Bronchial epithelial cell (primary cell): ENCODE data around the gene ZNF516. TPM values are rescaled to one million over a fixed set of nuclear protein-coding genes. Genes with fewer than 3 reads are reported as not detected.

ENCODE experiments used
- DNase-seq: peaks from one replicate; pipeline ENCODE4 v3.0.0-alpha.2; 2010; ENCODE audit warnings: low read depth
- FAIRE-seq: peaks from 2 replicates; lab custom pipeline; 2011; peaks lifted over from hg19 to GRCh38; lab: Jason Lieb, UNC
- H3K27me3 ChIP-seq: 2 replicates; pipeline ENCODE4 v1.5.1; 2011; ENCODE audit warnings: low read length; ENCODE audit not compliant: control insufficient read depth, insufficient read depth
- H3K36me3 ChIP-seq: 2 replicates; pipeline ENCODE4 v1.5.1; 2011; ENCODE audit warnings: low read length; ENCODE audit not compliant: control insufficient read depth, insufficient read depth
- H3K4me3 ChIP-seq: 2 replicates; pipeline ENCODE4 v1.5.1; 2011; ENCODE audit warnings: mild to moderate bottlenecking, low read depth, low read length, control low read depth
- CTCF ChIP-seq: IDR thresholded peaks from 2 replicates; pipeline ENCODE4 v1.5.1; 2011; ENCODE audit warnings: mild to moderate bottlenecking, moderate library complexity, low read length, control low read depth, inconsistent platforms; ENCODE audit not compliant: insufficient read depth, severe bottlenecking
- total RNA-seq: library from RNA; depleted of rRNA; stranded (reverse); fragments of >200 nt; gene quantifications from 2 replicates; pipeline ENCODE4 v1.2.1, GENCODE V29; 2014

The ZNF516 gene
- total RNA-seq, 1 donor from 2014 or later: 16.6 TPM

GRCh38 chr18:76338088-76338487 lies 157.0 kb downstream of the ZNF516 start:
- FAIRE-seq (no peak), DNase-seq (no peak)
- H3K4me3 ChIP-seq: no peak overlapping the region
- TF ChIP-seq CTCF: no peak
- no peaks in the 10 kb centered on the region for H3K27me3 ChIP-seq
- H3K36me3 ChIP-seq: no peaks in the 10 kb centered on the region

- TF ChIP-seq CTCF: no peak
- H3K4me3 ChIP-seq: no peak overlapping the region
- H3K27me3 ChIP-seq: no peaks in the 10 kb centered on the region
- FAIRE-seq: no peak
- DNase-seq: no peak
- H3K36me3 ChIP-seq: no peaks in the 10 kb centered on the region
Measured at GRCh38 chr18:76335859-76336640, 159.0 kb downstream of the ZNF516 start.

- no peak for TF ChIP-seq CTCF
Measured at GRCh38 chr18:76328140-76328539, 166.9 kb downstream of the ZNF516 start.

GRCh38 chr18:76323891-76324290 lies 171.2 kb downstream of the ZNF516 start:
- FAIRE-seq: no peak
- Histone ChIP-seq H3K36me3 (no peaks in the 10 kb centered on the region), H3K4me3 (no peak overlapping the region), H3K27me3 (no peaks in the 10 kb centered on the region)
- DNase-seq: peak; percentile 19
- no peak for TF ChIP-seq CTCF

More at GRCh38 chr18:76328140-76328539, 166.9 kb downstream of the ZNF516 start:
- FAIRE-seq (no peak), DNase-seq (no peak)
- no peak overlapping the region for H3K4me3 ChIP-seq
- no peaks in the 10 kb centered on the region for H3K36me3 ChIP-seq
- no peaks in the 10 kb centered on the region for H3K27me3 ChIP-seq

GRCh38 chr18:76322686-76323085 lies 172.4 kb downstream of the ZNF516 start:
- no peaks in the 10 kb centered on the region for H3K36me3 ChIP-seq
- no peak overlapping the region for H3K4me3 ChIP-seq
- no peaks in the 10 kb centered on the region for H3K27me3 ChIP-seq
- no peak for DNase-seq
- no peak for TF ChIP-seq CTCF
- no peak for FAIRE-seq
